GM18873 (cell line): ENCODE measurements around the gene SLC15A3.
"Not testable (repeated sequence)": the region's sequence is repeated elsewhere in the genome, so short reads cannot be mapped to it uniquely, and the experiment has no call there.

Experiments used
- ATAC-seq: cut with Tn5 transposase; IDR thresholded peaks from one replicate; pipeline ENCODE4 v1.9.1; 2021; ENCODE audit warnings: mild to moderate bottlenecking, moderate library complexity, moderate number of reproducible peaks; ENCODE audit not compliant: unreplicated experiment, low FRiP score

The SLC15A3 gene

DNA sequence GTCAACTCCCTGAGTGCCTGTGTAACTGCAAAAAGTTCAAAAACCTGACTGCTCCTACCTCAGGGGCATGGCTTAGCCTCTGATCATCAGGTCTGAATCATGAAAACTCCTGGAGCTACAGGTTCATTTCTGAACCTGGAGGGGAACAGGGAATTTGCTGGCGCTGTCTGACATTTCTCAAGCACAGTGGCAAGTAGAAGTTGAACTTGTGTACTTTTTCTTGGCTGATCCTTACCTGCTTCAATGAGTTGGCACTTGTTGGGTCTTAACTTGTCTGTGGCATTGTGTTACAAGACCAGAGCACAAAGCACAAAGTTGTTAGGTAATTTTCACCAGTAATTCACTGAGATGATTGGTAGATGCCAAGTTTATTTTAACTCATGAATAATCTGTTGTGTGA lies 34.7 kb downstream of the SLC15A3 start:
- no peak for ATAC-seq

DNA sequence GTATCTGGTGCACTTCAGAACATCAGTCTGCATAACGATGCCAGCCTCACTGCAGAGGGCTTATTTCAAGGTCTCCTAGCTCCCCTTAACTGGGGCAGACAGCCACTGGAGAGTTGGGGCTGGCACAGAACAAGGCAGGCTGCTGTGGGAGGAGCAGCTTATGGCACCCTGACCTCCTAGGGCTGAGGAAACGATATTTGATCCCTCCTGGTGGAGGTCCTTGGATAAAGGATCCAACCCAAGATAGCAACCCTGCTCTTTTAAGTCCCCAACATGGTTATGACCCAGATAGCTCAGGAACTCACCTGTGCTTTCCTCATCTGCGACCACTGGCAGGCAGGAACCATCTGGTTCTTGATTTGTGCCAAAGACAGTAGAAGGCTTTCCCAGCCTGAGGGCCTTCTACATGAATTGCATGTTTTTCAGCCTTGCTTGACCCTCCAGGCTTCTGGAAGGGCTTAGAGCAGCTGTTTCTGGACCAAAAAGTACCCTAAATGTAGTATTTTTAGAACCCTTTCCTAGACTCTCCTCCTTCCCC lies 35.2 kb downstream of the SLC15A3 start:
- ATAC-seq: no peak

DNA sequence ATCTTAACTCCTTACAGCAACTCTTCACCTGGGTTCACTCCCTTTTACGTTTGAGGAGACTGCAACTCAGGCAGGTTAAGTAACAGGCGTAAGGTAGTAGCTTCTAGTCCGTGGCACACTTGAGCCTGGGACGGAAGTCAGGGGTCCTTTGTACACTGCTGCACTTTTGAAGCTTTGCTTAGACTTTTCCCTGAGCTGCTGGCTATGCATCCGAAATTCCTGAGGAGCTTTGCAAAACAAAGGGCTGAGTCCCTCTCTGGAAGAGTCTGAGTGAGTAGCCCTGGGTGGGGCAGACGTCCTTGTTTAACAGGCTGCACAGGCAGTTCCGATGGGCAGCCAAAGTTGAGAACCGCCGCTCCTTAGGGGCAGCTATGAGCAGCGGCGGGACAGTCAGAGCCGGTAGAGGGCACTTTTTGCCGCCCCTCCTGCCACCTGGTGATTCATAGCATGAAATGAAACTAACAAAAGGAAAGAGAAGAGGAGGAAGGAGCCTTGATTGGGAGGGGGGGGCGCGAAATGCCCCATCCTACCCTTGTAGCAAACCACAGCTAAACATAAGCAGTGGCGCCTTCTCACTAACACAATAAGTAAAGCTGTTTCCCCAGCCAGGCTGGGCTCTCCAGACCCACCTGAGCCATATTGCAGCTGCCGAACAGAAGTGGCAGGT lies 36.6 kb downstream of the SLC15A3 start:
- ATAC-seq: peak; percentile 61

DNA sequence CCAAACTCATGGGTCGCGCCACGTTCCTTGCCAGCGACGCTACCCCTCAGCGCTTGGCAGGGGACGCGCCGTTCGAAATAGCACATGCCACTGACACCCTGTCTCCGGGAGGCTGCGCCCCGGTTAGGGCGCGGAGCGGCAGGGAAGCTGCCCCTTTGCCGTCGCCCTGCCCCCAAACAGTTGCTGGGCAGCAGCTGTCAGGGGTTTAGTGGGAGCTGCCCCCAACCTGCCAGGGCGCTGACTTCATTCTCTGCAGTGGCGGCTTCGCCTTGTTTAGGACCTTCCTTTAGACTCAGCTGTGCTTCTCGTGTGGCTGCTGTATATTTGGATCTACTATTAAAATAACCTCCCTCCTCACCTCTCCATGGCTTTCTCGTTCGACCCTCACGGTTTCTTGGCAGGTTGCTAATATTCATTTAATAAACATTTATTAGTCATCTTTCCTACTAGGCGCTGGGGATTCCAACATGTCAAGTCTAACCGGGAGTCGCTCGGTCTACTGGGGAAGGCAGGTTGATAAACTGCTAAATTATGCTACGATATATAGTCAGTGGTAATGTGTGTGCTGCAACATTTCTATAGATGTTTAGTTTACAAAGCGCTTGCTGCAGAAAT lies 37.2 kb downstream of the SLC15A3 start:
- no peak for ATAC-seq

DNA sequence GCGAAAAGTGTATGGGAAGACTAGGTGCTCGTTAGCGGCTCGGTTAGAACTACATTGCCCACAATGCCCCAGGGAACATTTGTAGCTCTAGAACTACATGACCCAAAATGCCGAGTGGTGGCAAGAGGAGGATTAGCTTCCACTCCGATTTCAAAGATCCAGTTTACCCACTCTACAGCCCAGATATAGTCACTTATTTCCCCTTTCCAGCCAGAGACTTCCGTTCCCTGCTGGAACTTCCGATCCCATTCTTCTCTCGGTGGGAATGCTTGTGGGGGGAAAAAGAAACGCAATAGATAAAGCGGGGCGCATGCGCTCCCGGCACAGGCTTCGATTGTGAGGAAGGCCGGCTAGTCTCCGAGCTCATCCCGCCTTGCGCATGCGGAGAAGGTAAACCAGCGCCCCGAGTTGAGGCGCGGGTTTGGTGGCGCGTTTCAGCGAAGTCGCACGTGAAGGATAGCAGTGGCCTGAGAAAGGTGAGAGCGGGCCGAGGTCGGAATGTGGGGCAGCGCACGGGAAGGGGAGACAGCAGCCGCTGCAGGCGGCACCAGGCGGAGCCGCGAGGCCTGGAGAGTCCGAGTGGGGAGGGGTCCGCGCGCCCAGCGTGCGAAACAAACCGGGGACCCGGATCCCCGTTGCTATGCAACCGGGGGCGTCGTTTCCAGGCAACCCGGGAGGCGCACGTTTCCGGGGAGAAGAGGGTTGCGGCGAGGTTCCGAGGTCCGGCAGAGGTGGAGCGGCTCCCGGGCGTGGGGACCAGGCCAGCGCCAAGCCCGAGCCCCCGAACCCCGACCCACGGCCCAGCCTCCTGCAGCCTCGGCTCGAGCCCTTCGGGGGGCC lies 38.0 kb downstream of the SLC15A3 start, which contains the start of gene TMEM109:
TSS of gene TMEM109 (plus strand) at position 366 of the 840 bp plus-strand sequence. CDS start 5,536 bp downstream, outside the sequence.
- ATAC-seq: peak; percentile 39

DNA sequence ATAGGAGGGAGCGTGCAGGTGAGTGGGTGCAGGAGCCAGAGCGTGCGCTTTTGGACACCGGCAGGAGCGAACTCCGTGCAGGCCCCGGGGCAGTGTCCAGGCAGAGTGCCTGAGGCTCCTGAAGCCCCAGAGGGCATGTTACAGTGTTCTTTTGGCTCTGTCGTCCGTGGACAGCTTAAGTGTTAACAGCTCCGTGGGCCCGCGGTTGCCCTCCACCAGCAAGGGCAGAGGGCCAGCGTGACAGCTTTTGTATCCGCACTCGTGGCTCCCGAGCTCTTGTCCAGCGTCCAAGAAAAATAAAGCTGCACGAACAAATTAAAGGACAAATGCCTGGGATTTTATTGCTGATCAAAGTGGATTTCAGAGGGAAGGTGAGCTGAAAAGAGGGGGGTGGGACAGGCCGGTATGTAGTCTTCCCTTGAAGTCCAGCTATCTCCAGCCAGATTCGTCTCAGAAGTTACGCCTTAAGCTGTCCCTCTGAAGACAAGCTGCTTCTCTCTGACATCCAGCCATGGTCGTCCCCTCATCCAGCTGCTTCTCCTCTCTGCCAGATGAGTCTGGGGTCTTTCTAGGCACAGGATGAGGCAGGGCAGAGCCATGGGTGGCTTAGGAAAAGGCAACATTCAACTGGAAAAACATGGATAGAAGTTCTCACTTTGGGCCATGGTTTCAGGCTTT lies 39.0 kb downstream of the SLC15A3 start:
- ATAC-seq: no peak

DNA sequence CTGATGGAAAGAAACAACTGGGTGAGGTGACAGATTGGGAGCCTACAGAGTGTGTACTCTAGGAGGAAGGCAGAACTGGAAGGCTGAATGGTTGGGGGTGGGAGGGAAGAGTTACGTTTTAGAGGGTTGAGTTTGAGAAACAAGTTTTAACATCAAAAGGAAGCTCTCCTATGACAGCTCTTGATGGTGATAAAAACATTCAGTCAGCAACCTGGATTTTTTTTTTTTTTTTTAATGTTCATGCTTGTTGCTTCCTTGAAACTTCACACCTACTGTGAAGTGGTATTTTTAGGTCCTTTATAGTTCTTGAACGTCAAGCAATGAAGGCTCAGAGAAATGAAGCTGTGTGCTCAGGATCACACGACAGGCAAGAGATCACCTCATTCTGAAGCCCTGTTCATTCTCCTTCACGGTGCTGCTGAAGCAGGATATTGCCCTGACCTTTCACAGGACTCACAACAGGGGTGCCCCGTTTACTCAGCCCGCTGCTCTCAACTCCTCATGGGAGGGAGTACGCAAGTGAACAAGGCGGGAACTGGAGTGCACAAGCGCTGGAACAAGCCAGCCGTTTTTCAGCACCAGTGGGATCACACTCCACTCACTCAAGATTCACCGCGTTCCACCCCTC lies 39.6 kb downstream of the SLC15A3 start:
- no peak for ATAC-seq

DNA sequence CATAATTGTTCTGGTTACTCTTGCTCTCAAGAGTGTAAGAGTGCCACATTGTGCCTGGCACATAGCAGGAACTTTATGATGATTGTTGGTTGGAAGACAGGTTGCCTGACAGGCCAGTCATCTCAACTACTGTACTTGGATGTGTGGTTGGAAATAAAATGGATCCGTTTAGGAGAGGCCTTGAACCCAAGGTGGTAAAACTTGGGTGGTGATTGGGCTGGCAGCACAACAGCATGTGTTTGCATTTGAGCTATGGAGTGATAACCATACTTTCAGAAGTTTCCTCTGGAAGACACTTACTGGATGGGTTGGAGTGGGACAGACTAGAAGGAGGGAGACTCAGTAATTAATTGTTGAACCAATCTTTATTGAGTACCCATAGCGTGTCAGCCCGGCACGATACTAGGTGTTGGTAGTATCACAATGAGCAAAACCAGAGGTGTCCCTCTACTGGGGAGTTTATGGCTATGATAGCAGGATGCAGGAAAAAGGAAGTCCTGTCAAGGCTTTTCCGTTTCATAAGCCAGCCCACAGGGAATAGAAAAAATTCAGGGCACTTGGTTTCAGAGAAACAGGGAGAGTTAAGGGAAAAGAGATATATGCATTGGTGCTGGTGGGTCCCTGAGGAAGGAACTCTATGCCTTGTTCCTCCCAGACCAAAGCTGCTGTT lies 41.1 kb downstream of the SLC15A3 start:
- no peak for ATAC-seq

DNA sequence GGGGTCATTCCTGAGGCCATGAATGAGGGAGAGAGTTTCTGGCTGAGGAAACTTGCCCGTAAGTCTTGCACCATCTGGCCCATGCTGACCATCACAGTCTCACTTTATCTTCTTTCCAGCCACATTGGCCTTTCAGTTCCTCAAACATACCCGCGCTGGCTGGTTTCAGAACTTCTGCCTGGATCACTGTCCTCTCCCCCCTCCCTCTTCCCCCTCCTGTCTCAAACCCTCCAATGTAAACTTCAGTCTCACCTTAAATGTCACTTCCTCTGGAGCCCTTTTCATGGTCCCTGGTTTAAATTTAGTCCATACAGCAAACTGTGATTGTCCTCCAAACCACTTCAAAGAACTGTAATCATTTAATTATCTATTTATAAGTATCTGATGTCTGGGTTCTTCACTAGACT lies 41.7 kb downstream of the SLC15A3 start:
- ATAC-seq: peak; percentile 26

DNA sequence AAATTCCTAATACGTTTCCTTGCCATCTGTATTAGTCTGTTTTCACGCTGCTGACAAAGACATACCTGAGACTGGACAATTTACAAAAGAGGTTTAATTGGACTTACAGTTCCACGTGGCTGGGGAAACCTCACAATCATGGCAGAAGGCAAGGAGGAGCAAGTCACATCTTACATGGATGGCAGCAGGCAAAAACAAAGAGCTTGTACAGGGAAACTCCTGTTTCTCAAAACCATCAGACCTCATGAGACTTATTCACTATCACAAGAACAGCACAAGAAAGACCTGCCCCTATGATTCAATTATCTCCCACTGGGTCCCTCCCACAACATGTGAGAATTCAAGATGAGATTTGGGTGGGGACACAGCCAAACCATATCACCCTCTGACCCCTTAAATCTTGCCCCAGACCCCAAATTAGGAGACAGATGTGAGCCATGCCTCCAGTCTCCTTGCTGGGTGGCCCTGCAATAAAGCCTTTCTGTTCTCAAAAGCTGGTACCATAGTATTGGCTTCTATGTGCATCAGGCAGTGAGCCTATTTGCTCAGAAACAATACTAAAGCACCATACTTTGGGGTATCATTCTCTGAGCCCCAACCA lies 42.2 kb downstream of the SLC15A3 start:
- ATAC-seq: not testable (repeated sequence)

DNA sequence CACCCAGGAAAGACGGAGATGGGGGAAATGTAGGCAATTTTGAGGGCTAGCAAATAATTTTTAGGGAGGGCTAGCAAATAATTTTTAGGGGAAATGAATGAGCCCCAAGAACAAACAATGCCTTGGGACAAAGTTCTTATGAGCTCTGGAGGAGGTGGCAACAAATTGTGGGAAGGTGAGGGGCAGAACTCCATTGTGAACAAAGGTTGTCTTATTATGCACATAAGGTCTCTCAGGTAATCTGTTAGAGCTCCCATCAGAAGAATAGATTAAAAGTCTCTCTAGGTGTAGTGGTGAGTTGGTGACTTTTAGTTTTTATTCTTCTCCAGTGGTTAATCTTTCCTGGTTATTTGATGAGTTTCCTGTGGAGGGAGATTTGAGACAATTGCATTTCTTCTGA lies 43.2 kb downstream of the SLC15A3 start:
- no peak for ATAC-seq

DNA sequence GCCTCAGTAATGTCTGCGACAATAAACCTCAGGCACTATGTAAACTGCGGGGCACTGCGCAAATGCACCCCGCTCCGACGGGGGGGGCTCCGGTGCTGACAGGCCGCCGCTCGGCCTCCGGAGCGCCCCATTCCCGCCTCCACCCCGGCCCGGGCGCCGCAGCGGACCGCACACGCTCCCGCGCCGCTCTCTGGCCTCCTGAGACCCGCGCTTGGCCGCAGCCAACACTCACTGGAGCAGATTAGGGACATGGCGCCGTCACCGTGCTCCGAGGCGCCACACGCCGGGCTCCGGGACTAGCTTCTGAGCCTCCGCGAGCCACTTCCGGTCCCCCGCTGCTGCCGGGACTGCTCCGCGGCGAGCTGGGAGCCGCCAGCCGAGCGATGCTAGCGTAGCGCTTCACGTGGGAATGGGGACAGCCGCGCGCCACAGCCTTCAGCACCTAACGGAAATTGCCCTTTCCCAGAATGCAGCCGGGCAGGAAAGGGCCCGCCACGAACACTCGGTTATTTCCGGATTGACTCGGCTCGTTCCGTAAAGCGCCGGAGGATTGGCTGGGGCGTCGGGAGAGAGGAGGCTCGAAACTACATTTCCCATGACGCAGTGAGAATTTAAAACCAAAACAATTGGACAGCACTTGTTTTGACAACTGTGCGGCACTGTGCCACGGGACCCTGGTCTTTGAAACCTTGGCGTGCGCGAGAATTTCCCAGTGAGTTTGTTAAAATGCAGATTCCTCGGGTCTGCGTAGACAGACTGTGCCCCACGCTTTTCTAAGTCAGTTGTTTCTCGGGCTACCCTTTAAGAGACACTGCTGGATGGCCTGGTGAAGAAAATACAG lies 45.6 kb downstream of the SLC15A3 start, which contains the start of gene PRPF19:
TSS of gene PRPF19 (minus strand) at position 454 of the 841 bp plus-strand sequence. CDS start at position 251, 203 bp downstream.
- ATAC-seq: peak; percentile 81

DNA sequence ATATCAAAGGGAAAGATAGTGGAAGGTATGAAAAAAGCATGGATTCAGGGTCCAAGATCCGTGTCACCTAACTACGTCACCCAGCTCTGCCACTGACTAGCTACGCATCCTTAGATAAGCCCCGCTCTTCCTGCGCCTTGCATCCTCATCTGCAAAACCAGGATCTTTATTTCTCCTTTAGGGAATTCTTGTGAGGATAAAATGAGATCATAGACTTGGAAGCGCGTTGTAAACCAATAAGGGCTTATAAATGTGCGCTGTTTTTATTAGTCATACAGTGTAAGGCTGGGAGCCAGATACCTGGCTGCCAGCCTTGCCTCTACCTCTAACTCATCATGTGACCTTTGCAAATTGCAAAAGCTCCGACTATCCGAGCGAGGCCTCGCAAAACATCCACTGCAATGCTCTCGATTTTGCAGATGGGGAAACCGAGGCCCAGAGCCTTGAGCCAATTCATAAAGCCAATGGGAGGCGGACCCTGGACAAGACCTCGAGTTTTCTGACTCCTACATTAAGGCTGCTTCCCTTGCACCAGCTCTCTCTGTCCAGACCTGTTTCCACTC lies 46.3 kb downstream of the SLC15A3 start:
- no peak for ATAC-seq

DNA sequence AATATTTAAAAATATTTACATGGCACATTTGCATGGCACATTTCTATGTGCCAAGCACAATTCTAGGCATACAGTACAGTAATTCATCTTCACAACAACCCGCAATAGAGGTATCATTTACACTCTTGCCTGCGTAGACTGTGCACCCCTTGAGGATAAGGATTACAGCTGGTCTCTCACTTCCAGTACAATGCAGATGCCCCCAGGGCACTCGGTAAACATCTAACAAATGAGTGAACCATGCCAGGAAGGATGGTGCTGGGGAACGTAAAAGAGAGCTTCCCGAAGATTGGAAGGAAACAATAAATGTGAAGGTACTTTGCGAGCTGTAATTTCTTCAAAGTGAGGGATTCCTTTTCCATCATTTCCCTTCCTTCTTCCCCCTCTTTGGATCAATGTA lies 46.9 kb downstream of the SLC15A3 start:
- no peak for ATAC-seq

DNA sequence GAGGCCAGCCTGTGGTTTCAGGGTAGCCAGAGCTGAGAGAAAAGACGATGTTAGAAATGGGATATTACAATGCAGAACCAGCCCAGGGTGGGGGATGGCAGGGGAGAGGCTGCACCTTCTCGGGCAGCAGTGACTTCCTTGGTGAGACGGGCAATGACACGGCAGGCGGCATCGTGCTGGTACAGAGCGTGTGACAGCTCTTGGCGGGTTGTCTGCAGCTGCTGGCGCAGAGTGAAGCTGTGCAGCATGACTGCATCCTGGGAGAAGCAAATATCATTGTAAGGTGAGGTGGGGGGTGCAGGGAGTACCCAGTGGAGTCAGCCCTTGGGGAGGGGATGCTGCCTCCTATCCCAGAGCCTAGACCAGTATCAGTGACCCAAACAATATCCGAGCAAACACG lies 49.4 kb downstream of the SLC15A3 start:
- ATAC-seq: no peak

DNA sequence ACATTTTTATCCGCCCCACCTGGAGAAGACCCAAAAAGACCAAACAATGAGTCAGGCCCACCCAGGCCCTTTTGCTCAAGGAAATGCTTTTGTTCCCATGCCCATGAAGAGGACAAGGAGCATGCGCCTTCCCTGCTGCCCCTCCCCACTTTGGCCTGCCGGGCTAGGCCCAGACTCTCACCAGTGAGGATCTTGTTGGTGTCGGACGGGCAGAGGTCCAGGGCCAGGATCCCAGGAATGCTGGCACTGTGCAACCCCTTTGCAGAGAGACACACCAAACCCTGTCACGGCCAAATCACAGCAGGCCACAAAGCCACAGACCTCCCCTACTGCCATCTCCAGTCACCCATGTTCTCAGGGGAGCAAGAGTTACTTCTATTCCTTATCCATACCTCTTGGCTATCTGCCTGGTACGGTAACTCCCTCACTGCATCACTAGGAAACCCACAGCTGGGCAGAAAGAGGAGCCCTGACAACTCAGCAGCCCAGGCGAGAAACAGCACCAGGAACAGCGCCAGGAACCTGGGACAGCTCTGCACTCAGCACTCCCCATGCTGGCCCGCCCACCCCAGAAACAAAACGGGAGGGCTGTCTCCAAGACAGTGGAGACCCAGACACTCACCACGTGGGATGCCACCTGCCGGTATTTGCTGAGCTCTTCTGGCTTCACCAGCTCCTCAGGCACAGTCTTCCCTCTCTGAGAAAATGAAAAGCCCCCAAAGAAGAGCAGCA lies 51.1 kb downstream of the SLC15A3 start:
- no peak for ATAC-seq

DNA sequence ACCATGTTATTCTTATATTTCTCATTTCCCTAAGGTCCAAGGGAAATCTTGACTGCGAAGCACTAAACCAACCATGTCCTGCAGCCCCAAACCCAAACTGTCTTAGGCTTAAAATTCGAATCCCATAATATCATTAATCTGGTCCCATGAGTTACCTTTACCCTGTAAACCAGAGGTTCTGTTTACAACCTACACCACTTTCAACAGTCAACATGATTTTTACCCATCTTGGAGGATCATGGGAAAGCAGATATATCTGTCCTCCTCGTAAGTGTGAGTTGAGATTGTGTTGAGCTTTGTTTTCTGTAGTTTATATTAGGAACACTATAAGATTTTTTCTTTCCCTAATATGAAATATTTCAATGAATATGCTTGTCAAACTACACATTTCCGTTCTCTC lies 52.0 kb downstream of the SLC15A3 start:
- no peak for ATAC-seq
